ENCODE data around the gene PDS5B. TPM values are rescaled to one million over a fixed set of nuclear protein-coding genes. Genes with fewer than 3 reads are reported as not detected.

PDS5B gene
- total RNA-seq, 1 donor from 2014 or later = 59.2 TPM

DNA sequence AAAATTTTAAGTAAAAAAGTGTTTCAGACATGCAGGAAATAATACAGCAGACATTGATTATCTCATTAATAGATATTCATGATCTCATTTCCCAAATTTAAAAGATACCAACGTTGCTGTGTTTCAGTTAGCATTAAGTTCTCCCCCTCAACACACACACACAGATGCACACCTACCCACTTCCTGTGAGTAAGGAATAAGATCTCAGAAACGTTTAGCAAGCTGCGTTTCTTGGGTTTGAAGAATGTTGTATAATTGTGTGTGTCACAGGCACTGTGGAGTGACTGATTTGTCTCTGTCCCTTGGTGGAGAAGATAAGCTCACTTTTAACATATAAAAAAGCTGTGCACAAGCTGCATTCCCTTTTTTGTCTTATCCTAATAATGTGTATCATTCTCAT, 196.8 kb downstream of the PDS5B start:
- DNase-seq = no peak
- no peak overlapping the region for H3K27ac Mint-ChIP-seq (ENCODE audit: unreplicated experiment)
- no peaks in the 10 kb centered on the region for H3K4me1 Mint-ChIP-seq (ENCODE audit: low read depth, unreplicated experiment)
- TF ChIP-seq, protein P1, sequence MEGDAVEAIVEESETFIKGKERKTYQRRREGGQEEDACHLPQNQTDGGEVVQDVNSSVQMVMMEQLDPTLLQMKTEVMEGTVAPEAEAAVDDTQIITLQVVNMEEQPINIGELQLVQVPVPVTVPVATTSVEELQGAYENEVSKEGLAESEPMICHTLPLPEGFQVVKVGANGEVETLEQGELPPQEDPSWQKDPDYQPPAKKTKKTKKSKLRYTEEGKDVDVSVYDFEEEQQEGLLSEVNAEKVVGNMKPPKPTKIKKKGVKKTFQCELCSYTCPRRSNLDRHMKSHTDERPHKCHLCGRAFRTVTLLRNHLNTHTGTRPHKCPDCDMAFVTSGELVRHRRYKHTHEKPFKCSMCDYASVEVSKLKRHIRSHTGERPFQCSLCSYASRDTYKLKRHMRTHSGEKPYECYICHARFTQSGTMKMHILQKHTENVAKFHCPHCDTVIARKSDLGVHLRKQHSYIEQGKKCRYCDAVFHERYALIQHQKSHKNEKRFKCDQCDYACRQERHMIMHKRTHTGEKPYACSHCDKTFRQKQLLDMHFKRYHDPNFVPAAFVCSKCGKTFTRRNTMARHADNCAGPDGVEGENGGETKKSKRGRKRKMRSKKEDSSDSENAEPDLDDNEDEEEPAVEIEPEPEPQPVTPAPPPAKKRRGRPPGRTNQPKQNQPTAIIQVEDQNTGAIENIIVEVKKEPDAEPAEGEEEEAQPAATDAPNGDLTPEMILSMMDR (IDR thresholded peaks at IDR 0.05; ENCODE audit: partially characterized antibody, unreplicated experiment) = no peak
- no peak overlapping the region for H3K4me3 Mint-ChIP-seq (ENCODE audit: unreplicated experiment)
- H3K36me3 Mint-ChIP-seq (ENCODE audit: unreplicated experiment) = peaks cover 7% of the 10 kb centered on the region
- H3K27me3 Mint-ChIP-seq (ENCODE audit: unreplicated experiment) = no peaks in the 10 kb centered on the region
- no peaks in the 10 kb centered on the region for H3K9me3 Mint-ChIP-seq (ENCODE audit: unreplicated experiment)

DNA sequence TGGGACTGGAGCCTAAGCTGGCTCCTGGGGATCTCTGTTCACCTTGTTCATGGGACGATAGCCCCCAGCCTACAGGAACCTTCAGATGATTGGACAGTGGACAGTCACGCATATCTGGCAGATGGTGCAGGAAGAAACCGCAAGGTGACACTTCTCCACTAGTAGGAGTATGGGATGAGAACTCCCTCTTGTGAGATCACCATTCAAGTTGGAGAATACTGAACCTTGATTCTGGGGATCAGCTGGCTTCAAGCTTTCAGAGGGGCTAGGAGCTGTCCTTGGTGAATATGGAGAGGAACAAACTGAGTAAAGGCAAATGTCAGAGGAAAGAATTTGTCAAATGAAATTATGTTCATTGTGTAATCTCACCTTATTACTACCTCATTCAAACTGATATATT, 204.5 kb downstream of the PDS5B start:
- peaks cover 7% of the 10 kb centered on the region for H3K4me1 Mint-ChIP-seq (ENCODE audit: low read depth, unreplicated experiment)
- H3K36me3 Mint-ChIP-seq (ENCODE audit: unreplicated experiment) = no peaks in the 10 kb centered on the region
- H3K27me3 Mint-ChIP-seq (ENCODE audit: unreplicated experiment) = no peaks in the 10 kb centered on the region
- no peak for DNase-seq
- TF ChIP-seq, protein P1 (IDR thresholded peaks at IDR 0.05; ENCODE audit: partially characterized antibody, unreplicated experiment) = no peak
- no peak overlapping the region for H3K4me3 Mint-ChIP-seq (ENCODE audit: unreplicated experiment)
- H3K27ac Mint-ChIP-seq (ENCODE audit: unreplicated experiment) = no peak overlapping the region
- H3K9me3 Mint-ChIP-seq (ENCODE audit: unreplicated experiment) = no peaks in the 10 kb centered on the region

DNA sequence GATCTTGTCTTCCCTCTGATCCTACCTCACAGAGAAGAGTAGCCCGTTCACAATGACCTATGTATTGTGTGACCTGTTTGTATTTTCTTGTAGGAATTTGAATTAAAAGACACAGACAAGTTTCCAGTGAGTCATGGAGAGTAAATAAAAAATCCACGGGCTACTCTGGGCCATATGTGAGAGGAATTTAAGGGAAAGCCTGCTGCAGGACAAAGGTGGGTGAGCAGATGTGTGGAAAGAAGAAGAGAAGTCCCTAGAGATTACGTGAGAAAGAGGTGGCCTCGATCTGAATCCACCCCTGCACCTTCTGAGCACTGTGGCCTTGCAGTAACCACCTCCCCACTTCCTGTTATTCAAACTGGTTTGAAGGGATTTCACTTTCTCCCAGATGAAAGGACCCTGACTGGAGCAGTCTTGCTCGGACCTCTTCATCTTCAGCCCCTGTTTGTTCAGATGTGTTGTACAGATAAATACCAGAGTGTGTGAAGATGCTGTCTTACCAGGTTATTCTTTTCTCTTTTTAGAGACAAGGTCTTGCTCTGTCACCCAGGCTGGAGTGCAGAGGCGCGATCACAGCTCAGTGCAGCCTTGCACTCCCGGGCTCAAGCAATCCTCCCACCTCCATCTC, 205.4 kb downstream of the PDS5B start:
- no peak overlapping the region for H3K27ac Mint-ChIP-seq (ENCODE audit: unreplicated experiment)
- H3K9me3 Mint-ChIP-seq (ENCODE audit: unreplicated experiment) = no peaks in the 10 kb centered on the region

DNA sequence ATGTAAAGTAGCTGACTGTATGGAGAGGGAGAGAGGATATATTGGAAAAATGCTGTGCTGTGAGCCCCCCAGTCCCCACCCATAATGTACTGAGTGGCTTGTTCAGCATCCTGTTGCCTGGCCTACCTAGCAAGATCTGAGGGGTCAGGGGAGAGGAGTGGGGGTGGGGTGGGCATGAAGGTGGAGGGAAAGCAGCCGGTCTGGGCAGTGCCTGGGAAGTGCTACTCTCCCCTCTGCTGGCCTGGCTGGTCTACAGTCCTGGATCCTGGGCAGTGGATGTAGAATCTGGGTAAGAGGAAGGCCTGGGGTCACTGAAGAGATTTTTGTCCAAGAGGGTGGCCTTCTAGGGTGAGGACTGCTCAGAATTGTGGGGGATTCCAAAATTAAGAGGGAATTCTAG, 210.5 kb downstream of the PDS5B start:
- TF ChIP-seq, protein P1 (IDR thresholded peaks at IDR 0.05; ENCODE audit: partially characterized antibody, unreplicated experiment) = no peak
- H3K9me3 Mint-ChIP-seq (ENCODE audit: unreplicated experiment) = no peaks in the 10 kb centered on the region
- H3K4me3 Mint-ChIP-seq (ENCODE audit: unreplicated experiment) = no peak overlapping the region
- H3K27me3 Mint-ChIP-seq (ENCODE audit: unreplicated experiment) = peaks cover 3% of the 10 kb centered on the region
- H3K36me3 Mint-ChIP-seq (ENCODE audit: unreplicated experiment) = peaks cover 10% of the 10 kb centered on the region
- no peaks in the 10 kb centered on the region for H3K4me1 Mint-ChIP-seq (ENCODE audit: low read depth, unreplicated experiment)
- no peak overlapping the region for H3K27ac Mint-ChIP-seq (ENCODE audit: unreplicated experiment)
- DNase-seq = no peak

More for the DNA sequence above, 205.4 kb downstream of the PDS5B start:
- Mint-ChIP-seq H3K36me3 (ENCODE audit: unreplicated experiment) (no peaks in the 10 kb centered on the region), H3K4me3 (ENCODE audit: unreplicated experiment) (no peak overlapping the region), H3K4me1 (ENCODE audit: low read depth, unreplicated experiment) (peaks cover 7% of the 10 kb centered on the region), H3K27me3 (ENCODE audit: unreplicated experiment) (no peaks in the 10 kb centered on the region)
- TF ChIP-seq, protein P1 (IDR thresholded peaks at IDR 0.05; ENCODE audit: partially characterized antibody, unreplicated experiment) = no peak
- DNase-seq = no peak

DNA sequence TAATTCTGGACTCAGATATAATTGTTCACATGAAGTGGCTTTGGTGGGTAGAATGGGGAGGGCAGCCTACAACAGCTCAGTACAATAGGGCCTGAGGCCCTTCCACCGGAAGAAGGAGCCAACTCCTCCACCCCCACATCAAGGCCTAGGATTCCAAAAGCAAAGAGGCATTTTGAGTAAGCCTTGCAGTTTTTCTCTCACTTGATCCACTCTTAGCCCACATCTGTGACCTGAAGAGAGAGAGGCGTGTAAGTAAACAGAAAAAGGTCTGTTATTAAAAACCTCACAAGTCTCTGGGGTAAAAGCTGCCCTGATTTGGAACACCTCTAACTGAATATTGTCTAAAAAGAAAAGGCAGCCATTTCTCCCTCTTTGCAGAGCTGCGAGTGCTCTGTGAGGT, 215.9 kb downstream of the PDS5B start:
- peaks cover 3% of the 10 kb centered on the region for H3K27me3 Mint-ChIP-seq (ENCODE audit: unreplicated experiment)
- no peaks in the 10 kb centered on the region for H3K9me3 Mint-ChIP-seq (ENCODE audit: unreplicated experiment)
- H3K27ac Mint-ChIP-seq (ENCODE audit: unreplicated experiment) = no peak overlapping the region
- H3K4me3 Mint-ChIP-seq (ENCODE audit: unreplicated experiment) = no peak overlapping the region
- H3K36me3 Mint-ChIP-seq (ENCODE audit: unreplicated experiment) = peaks cover 10% of the 10 kb centered on the region
- TF ChIP-seq, protein P1 (IDR thresholded peaks at IDR 0.05; ENCODE audit: partially characterized antibody, unreplicated experiment) = no peak
- no peak for DNase-seq
- H3K4me1 Mint-ChIP-seq (ENCODE audit: low read depth, unreplicated experiment) = no peaks in the 10 kb centered on the region

All from glutamatergic neuron (in vitro differentiated cells).